ENCODE results near the gene SOX3.

The SOX3 gene

GRCh38 chrX:140504371-140505324, at the start of gene SOX3:
TSS of gene SOX3 (minus strand) at chrX:140505069. CDS start at chrX:140505060, 9 bp downstream.
- no peak for DNase-seq

DNA sequence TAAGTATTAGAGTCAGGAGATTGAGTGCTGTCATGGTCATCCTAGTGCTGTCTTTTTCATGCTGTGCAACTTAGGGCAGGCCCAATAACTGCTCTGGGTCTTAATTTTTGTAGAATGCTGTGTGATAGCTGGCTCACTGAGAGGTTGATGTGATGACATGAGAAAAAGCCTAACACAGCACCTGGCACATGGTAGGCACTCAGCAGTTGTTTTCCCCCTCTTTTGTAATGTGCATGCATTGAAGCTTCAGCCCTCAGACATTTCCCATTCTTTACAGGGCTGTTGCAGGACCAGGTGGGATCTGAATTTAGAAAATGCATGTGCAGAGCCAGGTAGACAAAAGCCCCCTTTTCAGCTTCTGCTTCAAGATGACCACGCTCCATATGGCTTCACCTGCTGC, 44.1 kb upstream of the SOX3 start:
- DNase-seq = no peak

GRCh38 chrX:140526171-140526570, 21.3 kb upstream of the SOX3 start:
- DNase-seq = no peak

DNA sequence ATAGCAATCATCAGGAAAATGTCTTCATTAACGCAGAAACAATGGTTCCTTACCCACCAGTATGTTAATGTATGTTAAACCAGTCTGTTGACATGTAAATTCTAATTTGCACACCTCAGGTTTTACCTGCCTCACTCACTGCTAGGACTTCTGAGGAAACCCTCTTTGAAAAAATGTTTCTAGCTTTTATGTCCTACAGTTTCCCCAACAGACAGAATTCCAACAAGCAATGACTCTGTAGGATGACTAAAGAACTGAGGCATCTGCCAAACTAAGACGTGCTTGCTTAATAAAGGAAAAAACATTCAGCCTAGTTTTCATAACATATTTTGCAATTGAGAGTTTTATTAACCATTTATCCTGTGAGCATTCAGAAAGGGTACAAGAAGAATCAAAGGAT, 20.6 kb upstream of the SOX3 start:
- DNase-seq = no peak

DNA sequence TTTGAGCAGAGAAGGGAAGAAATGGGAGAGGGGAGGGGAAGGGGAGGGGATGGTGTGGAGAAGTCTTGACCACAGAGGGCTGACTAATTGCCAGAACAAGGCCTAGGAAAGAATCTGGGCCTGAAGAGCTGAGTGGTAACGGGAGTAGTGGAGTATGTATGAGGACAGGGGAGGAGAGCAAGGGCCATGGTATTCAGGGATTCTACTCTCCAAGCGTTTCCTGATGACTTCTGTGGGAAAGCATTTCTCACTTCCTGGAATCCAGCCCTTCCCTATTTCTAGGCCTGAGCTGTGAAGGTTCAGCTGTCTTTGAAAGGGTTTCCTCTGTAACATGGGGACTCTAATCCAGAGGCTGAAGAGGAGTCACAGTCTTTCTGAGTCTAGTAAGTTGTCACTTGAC, 19.7 kb upstream of the SOX3 start:
- no peak for DNase-seq

- no peak for DNase-seq
Measured at GRCh38 chrX:140521393-140521792, 16.5 kb upstream of the SOX3 start.

GRCh38 chrX:140514554-140514953, 9.7 kb upstream of the SOX3 start:
- DNase-seq = no peak

DNA sequence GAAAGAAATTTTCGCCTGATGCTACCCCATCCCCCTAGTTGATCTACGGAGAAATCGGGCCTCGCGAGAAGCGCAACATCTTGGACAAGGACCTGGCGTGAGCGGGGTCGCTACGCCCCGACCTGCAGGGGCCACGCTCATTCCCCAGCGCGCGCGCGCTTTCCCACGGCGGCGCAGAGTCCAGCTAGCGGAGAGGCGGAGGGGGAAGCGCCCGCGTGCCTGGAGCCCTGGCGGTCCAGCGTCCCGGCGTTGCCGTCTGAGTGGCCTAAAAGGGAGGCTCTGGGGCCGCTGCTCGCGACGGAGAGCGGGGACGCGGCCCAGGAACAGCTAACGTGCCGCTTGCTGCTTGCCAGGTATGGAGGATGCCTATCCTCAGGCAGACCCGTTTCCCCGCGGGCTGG, 6.0 kb upstream of the SOX3 start:
- no peak for DNase-seq

GRCh38 chrX:140510306-140510676, 5.4 kb upstream of the SOX3 start:
- DNase-seq = no peak

GRCh38 chrX:140509468-140510305, 4.8 kb upstream of the SOX3 start:
- no peak for DNase-seq

DNA sequence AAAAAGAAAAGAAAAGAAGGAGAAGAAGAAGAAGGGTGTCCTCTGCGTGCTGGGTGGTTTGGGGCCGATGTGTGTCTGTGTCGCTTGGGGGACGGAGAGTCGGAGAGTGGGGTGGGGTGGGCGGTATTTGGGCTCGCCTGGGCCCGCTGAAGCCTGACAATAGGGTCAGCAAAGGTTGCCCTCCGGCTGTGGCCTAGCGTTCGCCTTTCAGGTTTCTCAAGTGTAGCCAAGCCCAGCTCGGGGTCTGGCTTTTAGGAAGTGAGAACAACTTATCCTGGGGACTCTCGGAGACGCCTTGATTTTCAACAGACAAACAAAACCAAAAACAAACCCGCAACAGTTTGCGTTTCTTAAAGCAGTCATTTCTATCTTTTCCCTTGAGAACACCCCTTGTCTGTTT, 4.1 kb upstream of the SOX3 start:
- DNase-seq = no peak

GRCh38 chrX:140507982-140508305, 3.1 kb upstream of the SOX3 start:
- no peak for DNase-seq

DNA sequence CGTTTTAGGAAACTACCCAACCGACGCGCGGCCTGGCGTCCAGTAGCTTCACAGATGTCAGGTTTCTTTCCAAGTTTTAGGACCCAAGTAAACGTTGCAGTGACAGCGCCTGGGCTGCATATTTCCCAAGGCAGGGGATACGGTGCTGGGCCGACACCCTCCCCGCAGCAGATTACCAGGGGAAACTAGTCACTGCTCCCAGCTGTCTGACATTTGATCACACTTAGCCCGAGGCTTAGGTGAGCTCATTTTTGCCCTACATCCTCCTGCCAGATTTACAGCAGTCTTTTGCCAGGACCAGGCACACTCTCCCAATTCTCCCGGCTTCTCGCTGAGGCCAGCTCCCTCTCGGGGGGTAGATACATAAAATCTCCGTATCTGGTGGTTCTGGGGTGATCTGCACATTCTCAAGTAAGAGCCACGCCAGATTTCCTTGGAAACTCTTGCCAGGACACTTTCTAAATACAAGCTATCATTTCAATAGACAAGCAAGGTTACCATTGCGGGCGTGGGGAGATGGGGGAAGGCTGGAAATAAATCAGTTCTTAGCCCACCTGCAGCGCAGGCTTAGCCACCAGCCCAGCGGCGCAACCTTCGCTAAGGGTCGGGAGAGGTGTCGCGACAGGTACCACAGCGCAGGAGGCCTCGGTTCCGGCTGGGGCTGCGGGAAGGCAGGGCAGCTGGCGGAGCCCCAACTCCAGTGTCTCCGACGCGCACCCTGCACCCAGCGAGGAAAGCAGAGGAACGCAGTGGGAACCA, 2.5 kb upstream of the SOX3 start:
- DNase-seq = no peak

- no peak for DNase-seq
Measured at GRCh38 chrX:140505421-140506337, 810 bp upstream of the SOX3 start.

GRCh38 chrX:140503714-140504351, 1.0 kb downstream of the SOX3 start:
- no peak for DNase-seq

- no peak for DNase-seq
Measured at GRCh38 chrX:140503238-140503601, 1.6 kb downstream of the SOX3 start.

GRCh38 chrX:140502491-140503237, 2.2 kb downstream of the SOX3 start:
- DNase-seq = no peak

- no peak for DNase-seq
Measured at GRCh38 chrX:140501940-140502468, 2.9 kb downstream of the SOX3 start.

DNA sequence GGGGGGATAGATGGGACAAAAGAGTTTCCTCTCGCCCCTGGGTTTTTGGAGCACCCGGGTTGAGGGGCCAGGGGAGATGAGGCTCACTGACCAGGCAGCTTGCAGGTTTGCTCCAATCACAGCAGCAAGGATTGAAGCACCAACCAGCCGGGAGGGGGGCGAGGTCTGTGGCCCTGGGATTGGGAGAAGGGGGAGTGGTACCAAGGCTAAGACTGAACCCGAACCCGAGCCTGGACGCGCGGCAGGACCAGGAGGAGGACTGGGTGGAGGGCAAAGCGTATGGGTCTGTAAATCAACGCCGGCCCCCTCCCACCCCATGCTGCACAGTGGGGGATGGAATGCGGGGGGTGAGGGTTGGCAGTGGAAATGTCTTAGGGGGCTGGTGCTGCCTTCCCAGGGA, 3.5 kb downstream of the SOX3 start:
- no peak for DNase-seq

- DNase-seq = no peak
Measured at GRCh38 chrX:140500441-140500840, 4.4 kb downstream of the SOX3 start.

GRCh38 chrX:140495739-140496138, 9.1 kb downstream of the SOX3 start:
- no peak for DNase-seq
